ENCODE results near the gene ZNF639. TPM values are rescaled to one million over a fixed set of nuclear protein-coding genes. Genes with fewer than 3 reads are reported as not detected.

The ZNF639 gene
- total and polyA plus RNA-seq, 9 of the 15 experiments (the other 6 are each of a cell fraction or from before 2014, with no cell fraction given): 17.6 to 88.1 (median 53.7) TPM

DNA sequence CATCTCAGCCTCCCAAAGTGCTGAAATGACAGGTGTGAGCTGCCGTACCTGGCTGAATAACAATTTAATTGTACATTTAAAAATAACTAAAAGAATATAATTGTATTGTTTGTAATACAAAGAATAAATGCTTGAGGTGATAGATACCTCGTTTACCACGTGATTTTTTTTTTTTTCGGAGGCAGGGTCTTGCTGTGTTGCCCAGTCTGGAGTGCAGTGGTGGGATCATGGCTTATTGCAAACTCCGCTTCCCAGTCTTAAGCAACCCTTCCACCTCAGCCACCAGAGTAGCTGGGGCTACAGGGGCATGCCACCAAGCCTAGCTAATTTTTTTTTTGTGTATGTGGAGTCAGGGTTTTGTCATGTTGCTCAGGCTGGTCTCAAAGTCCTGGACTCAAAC lies 40.5 kb downstream of the ZNF639 start:
- no peak overlapping the region for H3K9ac ChIP-seq (ENCODE audit: insufficient read depth in 1 of 2, low read depth in 2 of 2, low read length in 2 of 2)
- H3K36me3 ChIP-seq (ENCODE audit: control insufficient read depth, insufficient read depth, low read length): peaks cover 81% of the 10 kb centered on the region
- POLR2A ChIA-PET: interaction anchor here (1.2 to 1.9 kb wide), 2 partner anchors 11 to 343 kb away, joined by 3 to 7 read pairs; no protein-coding TSS in a partner anchor
- no peak overlapping the region for H3K27ac ChIP-seq (ENCODE audit: extremely low read depth, low read depth, low read length)
- no peak for DNase-seq (ENCODE audit: extremely low read depth in 1 of 4, low spot score in 3 of 4)
- H2AFZ ChIP-seq (ENCODE audit: low read depth, low read length): no peak overlapping the region
- FAIRE-seq: no peak
- H3K4me1 ChIP-seq (replicated peaks in 1 of 2; ENCODE audit: control insufficient read depth in 2 of 2, insufficient read depth in 2 of 2, low read length in 2 of 2): no peaks in the 10 kb centered on the region
- CTCF ChIA-PET (ENCODE audit: low intra/inter-chr PET ratio): no interaction called here
- no peaks in the 10 kb centered on the region for H3K27me3 ChIP-seq (ENCODE audit: control insufficient read depth in 2 of 2, insufficient read depth in 2 of 2, low read length in 2 of 2)
- in situ Hi-C loops (cut with MboI) (no loop called here), intact Hi-C loops (cut with micrococcal nuclease) (no loop called here)
- BruUV-seq (replicated peaks): no TSS peak
- TF ChIP-seq RBM25 (IDR thresholded peaks at IDR 0.05; ENCODE audit: low read depth, low read length, severe bottlenecking) (peak; percentile 58), ZNF121 (CRISPR knock-in tag; conservative IDR thresholded peaks at IDR 0.05) (peak; percentile 96), HIVEP1 (CRISPR knock-in tag; IDR thresholded peaks at IDR 0.05) (no peak), CHD2 (IDR thresholded peaks at IDR 0.05; ENCODE audit: low read depth, low read length) (no peak), SMARCC2 (IDR thresholded peaks at IDR 0.05; ENCODE audit: low read depth) (no peak), PHB (CRISPR knock-in tag; IDR thresholded peaks at IDR 0.05) (no peak)
- TF ChIP-seq, protein P1, sequence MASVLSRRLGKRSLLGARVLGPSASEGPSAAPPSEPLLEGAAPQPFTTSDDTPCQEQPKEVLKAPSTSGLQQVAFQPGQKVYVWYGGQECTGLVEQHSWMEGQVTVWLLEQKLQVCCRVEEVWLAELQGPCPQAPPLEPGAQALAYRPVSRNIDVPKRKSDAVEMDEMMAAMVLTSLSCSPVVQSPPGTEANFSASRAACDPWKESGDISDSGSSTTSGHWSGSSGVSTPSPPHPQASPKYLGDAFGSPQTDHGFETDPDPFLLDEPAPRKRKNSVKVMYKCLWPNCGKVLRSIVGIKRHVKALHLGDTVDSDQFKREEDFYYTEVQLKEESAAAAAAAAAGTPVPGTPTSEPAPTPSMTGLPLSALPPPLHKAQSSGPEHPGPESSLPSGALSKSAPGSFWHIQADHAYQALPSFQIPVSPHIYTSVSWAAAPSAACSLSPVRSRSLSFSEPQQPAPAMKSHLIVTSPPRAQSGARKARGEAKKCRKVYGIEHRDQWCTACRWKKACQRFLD (CRISPR knock-in tag; IDR thresholded peaks at IDR 0.05): no peak
- H3K9me1 ChIP-seq (ENCODE audit: control insufficient read depth, insufficient read depth, low read length): no peaks in the 10 kb centered on the region
- H3K4me2 ChIP-seq (ENCODE audit: insufficient read depth, low read length): no peak overlapping the region
- ATAC-seq: no peak
- 92% methylated on average over 5 of the region's 5 CpGs for WGBS (ENCODE audit: insufficient coverage, low coverage, missing lambda C conversion rate)
- H3K79me2 ChIP-seq (ENCODE audit: control insufficient read depth, insufficient read depth, low read length): no peaks in the 10 kb centered on the region
- H4K20me1 ChIP-seq (replicated peaks; ENCODE audit: control insufficient read depth, insufficient read depth, low read length): no peaks in the 10 kb centered on the region
- no peak overlapping the region for H3K4me3 ChIP-seq
- H3K9me3 ChIP-seq (replicated peaks; ENCODE audit: control insufficient read depth, insufficient read depth, low read depth, low read length): no peaks in the 10 kb centered on the region

Data from K562 (cell line).